PC-9 (cell line): Measurements from ENCODE around the gene NCAM2.

Experiments used
- CTCF ChIP-seq: fragments of 200-600 bp; sonication (generic); conservative IDR thresholded peaks from 2 replicates; pipeline ENCODE4 v1.6.1; 2017; ENCODE audit warnings: mixed run types, antibody characterized with exemption, mild to moderate bottlenecking, moderate library complexity
- EZH2 ChIP-seq: fragments of 200-600 bp; sonication (generic); IDR thresholded peaks from 2 replicates; pipeline ENCODE4 v1.8.0; 2017; ENCODE audit warnings: antibody characterized with exemption, low read depth

- TF ChIP-seq CTCF (no peak), EZH2 (no peak)
Measured at GRCh38 chr21:21067375-21067774, 69.2 kb downstream of the NCAM2 start.
